GM13976 (cell line): Measurements from ENCODE around the gene RANBP17.

Experiments used
- DNase-seq: peaks from one replicate; pipeline ENCODE4 v3.0.0; 2012; ENCODE audit warnings: low spot score
- in situ Hi-C: fragments of 300-500 bp; cut with MboI; formaldehyde crosslinking; loops from one replicate; pipeline ENCODE4 v1.12.0; 2022; ENCODE audit warnings: low sequenced_read_pairs, mixed read lengths, inconsistent platforms; ENCODE audit not compliant: unreplicated experiment
- TF ChIP-seq, protein P1 (sequence below): IDR thresholded peaks from 2 replicates; pipeline ENCODE4 v1.5.1; 2012; ENCODE audit warnings: borderline replicate concordance, mild to moderate bottlenecking; ENCODE audit not compliant: insufficient read depth; ENCODE audit errors: extremely low read depth, missing control alignments, control extremely low read depth

The RANBP17 gene

DNA sequence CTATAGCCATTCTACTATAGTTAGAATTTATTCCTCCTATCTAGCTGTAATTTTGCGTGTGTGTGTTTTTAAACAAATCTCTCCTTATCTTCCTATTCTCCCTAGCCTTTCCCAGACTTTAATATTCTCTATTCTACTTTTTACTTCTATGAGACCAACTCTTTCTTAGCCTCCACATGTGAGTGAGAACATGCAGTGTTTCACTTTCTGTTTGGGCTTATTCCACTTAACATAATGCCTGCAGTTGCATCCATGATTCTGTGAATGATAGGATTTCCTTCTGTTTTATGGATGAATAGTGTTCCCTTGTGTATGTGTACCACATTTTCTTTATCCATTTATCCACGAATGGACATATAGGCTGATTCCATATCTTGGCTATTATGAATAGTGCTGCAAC, 254.9 kb downstream of the RANBP17 start:
- in situ Hi-C loops = no loop called here
- DNase-seq = no peak
- TF ChIP-seq, protein P1, sequence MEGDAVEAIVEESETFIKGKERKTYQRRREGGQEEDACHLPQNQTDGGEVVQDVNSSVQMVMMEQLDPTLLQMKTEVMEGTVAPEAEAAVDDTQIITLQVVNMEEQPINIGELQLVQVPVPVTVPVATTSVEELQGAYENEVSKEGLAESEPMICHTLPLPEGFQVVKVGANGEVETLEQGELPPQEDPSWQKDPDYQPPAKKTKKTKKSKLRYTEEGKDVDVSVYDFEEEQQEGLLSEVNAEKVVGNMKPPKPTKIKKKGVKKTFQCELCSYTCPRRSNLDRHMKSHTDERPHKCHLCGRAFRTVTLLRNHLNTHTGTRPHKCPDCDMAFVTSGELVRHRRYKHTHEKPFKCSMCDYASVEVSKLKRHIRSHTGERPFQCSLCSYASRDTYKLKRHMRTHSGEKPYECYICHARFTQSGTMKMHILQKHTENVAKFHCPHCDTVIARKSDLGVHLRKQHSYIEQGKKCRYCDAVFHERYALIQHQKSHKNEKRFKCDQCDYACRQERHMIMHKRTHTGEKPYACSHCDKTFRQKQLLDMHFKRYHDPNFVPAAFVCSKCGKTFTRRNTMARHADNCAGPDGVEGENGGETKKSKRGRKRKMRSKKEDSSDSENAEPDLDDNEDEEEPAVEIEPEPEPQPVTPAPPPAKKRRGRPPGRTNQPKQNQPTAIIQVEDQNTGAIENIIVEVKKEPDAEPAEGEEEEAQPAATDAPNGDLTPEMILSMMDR = no peak

DNA sequence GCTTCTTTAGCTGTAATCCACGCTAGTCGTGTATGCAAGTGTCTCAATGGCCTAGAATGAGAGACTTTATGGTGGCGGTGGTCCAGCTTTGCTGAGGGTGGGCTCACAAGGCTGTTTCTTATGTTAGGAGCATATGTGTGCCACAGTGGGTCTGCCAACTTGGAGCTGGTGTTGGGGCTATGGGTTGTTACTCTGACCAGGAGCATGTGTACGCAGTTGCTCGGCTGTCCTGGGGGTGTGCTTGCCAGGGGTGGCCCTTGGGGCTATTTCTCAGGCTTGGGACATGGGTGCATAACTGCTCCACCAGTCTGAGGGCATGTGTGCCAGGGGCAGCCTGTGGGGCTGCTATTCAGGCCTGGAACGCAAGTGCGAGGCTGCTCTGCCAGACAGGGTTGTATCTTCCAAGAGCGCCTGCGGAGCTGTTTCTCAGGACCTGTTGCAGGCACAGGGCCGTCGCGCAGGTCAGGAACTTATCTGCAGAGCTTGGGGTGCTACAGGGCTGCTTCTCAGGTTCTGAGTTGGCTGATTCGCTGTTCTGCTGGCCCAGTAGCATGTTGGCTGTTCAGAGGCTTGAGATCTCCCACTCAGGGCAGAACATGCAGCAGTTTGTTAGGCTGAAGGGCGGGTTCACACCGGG, 259.3 kb downstream of the RANBP17 start:
- TF ChIP-seq, protein P1 = no peak
- DNase-seq = no peak
- in situ Hi-C loops = no loop called here

DNA sequence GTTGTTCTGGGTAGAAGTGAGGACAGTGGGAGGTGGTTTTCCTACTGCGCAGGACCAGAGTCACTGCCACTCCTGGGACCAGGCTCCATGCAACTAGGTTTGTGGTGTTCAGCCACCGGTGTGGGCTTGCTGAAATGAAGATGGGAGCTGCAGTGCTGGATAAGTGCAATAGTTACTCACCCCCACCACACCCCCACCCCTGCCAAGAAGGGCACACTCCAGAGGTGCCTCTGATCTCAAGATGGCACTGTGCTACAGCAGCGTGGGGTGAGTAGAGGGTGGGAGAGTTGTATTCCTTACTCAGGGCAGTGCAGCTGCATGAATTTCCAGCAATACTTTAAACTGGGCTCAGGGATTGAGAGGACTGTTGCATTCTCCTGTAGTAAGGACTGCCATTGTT, 259.8 kb downstream of the RANBP17 start:
- no peak for DNase-seq
- in situ Hi-C loops = no loop called here
- TF ChIP-seq, protein P1 = no peak

DNA sequence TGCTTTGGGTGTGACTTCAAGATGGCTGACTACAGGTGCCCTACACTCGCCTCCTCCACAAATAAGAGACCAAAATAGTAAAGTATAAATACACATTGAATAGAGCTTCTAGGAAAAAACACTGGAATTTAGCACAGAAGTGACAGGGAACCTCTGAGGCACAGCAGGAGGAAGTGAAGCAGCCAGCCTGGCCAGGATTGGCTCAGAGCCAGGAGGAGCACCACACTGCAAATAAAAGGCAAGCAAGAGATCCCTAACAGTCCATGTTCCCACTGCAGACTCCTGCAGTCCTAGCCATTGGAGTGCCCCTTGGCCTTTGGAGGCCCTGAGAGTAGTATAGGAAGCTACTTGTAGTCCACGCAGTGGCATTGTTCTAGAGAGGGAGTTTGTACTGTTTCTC, 260.6 kb downstream of the RANBP17 start:
- in situ Hi-C loops = no loop called here
- DNase-seq = no peak
- TF ChIP-seq, protein P1 = no peak

DNA sequence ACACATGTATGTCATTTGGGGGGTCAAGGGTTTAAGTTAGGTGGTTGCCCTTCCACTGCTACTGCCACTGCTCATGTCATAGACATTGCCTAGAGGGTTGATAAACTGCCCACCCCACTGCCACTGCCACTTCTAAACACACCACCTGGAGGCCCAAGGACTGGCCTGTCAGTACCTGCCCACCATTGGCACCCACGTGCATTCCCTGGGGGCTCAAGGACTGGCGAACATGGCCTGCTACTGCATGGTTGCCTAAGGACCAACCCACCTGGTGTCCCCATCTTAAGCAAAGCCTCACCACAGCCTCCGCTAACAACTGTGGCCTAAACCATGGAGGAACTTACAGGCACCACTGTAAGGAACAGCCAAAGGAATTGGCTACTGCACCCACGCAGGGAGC, 261.6 kb downstream of the RANBP17 start:
- TF ChIP-seq, protein P1 = no peak
- in situ Hi-C loops = no loop called here
- DNase-seq = no peak

DNA sequence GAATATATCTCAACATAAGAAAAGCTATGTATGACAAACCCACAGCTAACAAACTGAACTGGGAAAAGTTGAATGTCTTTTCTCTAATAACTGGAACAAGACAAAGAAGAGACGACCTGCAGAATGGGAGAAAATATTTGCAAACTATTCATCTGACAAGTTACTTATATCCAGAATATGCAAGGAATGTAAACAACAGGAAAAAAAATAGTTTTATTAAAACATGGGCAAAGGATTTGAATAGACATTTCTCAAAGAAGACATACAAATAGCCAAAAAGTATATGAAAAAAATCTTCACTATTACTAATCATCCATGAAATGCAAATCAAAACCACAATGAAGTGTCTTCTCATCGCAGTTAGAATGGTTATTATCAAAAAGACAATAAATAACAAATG, 265.5 kb downstream of the RANBP17 start:
- TF ChIP-seq, protein P1 = no peak
- no peak for DNase-seq
- in situ Hi-C loops = no loop called here
